ENCODE data around the gene CHMP1A.

- no peak for TF ChIP-seq POLR2A (IDR thresholded peaks at IDR 0.05; ENCODE audit: control extremely low read depth in 1 of 2, low read depth in 2 of 2, low read length in 2 of 2)
- no peak for TF ChIP-seq ZNF274 (IDR thresholded peaks at IDR 0.05; ENCODE audit: borderline replicate concordance, extremely low read depth, low read length)
- TF ChIP-seq CTCF (IDR thresholded peaks at IDR 0.05; ENCODE audit: control extremely low read depth in 1 of 3, insufficient read depth in 1 of 3, low read depth in 1 of 3, low read length in 3 of 3) = no peak
- no peak for TF ChIP-seq TAF1 (IDR thresholded peaks at IDR 0.05; ENCODE audit: low read depth, low read length)
- no peak for TF ChIP-seq KDM5A (IDR thresholded peaks at IDR 0.05; ENCODE audit: low read length)
- TF ChIP-seq USF2 (IDR thresholded peaks at IDR 0.05; ENCODE audit: low read length) = no peak
- no peak for TF ChIP-seq SIRT6 (IDR thresholded peaks at IDR 0.05; ENCODE audit: low read length)
- TF ChIP-seq EZH2 (IDR thresholded peaks at IDR 0.05; ENCODE audit: low read depth, low read length, severe bottlenecking) = no peak
- TF ChIP-seq EGR1 (IDR thresholded peaks at IDR 0.05; ENCODE audit: borderline replicate concordance, low read depth, low read length) = no peak
- TF ChIP-seq CHD2 (IDR thresholded peaks at IDR 0.05; ENCODE audit: low read length) = no peak
- no peak for TF ChIP-seq RAD21 (IDR thresholded peaks at IDR 0.05 in 1 of 2, conservative IDR thresholded peaks at IDR 0.05 in 1 of 2; ENCODE audit: low read depth in 2 of 2, low read length in 2 of 2)
Observed at GRCh38 chr16:89600427-89600826, 57.1 kb downstream of the CHMP1A start.

Measured in H1 (cell line).